Measurements from ENCODE around the gene VTI1A.

DNA sequence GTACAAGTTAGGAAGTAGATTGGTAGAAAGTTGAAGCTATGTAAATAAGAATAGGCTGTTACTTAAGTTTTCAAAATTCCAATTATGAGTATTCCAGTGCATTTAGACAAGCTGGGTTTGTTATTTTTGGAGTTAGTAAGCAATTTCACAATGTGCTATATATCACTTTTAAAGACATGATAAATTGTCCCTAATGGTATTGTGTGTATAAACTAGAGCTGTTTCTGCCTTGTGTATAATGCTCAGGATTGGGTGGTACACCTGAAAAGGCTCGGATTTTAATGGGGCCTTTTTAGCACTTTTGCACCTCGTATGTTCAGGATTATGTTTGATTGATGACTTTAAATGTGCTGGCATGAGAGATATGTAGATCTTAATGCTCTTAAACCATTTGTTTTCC is 175.8 kb downstream of the VTI1A start:
- TF ChIP-seq POLR2A (IDR thresholded peaks at IDR 0.05) (no peak), POLR2AphosphoS5 (IDR thresholded peaks at IDR 0.05) (no peak)
- TF ChIP-seq, protein P1, sequence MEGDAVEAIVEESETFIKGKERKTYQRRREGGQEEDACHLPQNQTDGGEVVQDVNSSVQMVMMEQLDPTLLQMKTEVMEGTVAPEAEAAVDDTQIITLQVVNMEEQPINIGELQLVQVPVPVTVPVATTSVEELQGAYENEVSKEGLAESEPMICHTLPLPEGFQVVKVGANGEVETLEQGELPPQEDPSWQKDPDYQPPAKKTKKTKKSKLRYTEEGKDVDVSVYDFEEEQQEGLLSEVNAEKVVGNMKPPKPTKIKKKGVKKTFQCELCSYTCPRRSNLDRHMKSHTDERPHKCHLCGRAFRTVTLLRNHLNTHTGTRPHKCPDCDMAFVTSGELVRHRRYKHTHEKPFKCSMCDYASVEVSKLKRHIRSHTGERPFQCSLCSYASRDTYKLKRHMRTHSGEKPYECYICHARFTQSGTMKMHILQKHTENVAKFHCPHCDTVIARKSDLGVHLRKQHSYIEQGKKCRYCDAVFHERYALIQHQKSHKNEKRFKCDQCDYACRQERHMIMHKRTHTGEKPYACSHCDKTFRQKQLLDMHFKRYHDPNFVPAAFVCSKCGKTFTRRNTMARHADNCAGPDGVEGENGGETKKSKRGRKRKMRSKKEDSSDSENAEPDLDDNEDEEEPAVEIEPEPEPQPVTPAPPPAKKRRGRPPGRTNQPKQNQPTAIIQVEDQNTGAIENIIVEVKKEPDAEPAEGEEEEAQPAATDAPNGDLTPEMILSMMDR (IDR thresholded peaks at IDR 0.05) = no peak

All from upper lobe of left lung (tissue), 4 donors.